GM10248 (cell line): Measurements from ENCODE around the gene ZSCAN4.

Experiments used
- CTCF ChIA-PET: fragments of 300-600 bp; sonication (Branson Sonifier 250); formaldehyde crosslinking; extraction: SDS; loops from one replicate; lab custom pipeline; 2021; ENCODE audit warnings: antibody characterized with exemption; lab: Yijun Ruan, JAX
- POLR2A ChIA-PET: fragments of 350-650 bp; sonication (Branson Sonifier 250); formaldehyde crosslinking; extraction: SDS; loops from one replicate; lab custom pipeline; 2020; ENCODE audit warnings: antibody characterized with exemption; lab: Yijun Ruan, JAX
- DNase-seq: peaks from one replicate; pipeline ENCODE4 v3.0.0; 2012; ENCODE audit errors: extremely low spot score
- CTCF ChIP-seq: IDR thresholded peaks from 2 replicates; pipeline ENCODE4 v1.5.1; 2012; ENCODE audit warnings: mild to moderate bottlenecking, low read depth; ENCODE audit errors: extremely low read depth, missing control alignments, control extremely low read depth

The ZSCAN4 gene

DNA sequence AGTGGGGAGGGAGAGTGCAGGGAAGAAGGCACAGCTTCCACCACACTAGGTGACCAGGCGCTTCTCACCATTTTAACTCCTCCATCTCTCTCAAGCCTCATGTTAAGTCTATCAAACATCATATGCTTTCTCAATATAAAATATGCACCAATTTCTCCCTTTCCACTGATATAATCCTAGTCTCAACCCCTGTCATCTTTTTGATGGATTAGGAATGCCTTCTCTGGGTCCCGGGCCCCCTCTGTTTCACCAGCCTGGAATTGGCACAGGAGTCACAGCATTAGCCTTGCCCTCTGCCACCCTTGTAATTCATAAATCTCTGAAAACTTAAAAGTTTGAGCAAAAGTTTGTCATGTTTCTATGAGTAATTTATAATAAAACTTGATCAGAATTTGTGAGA, at the start of gene ZSCAN4:
Gene ZSCAN4 (plus strand): TSS at position 301 of the 400 bp plus-strand sequence. CDS start 7,211 bp downstream, outside the sequence.
- ChIA-PET POLR2A (no interaction called here), CTCF (interaction anchor here (2.7 kb wide), 1 partner anchor 11 kb away, joined by 8 read pairs; no protein-coding TSS in a partner anchor)
- DNase-seq, result no peak
- no peak for TF ChIP-seq CTCF

GRCh38 chr19:57620673-57621348, 47.9 kb upstream of the ZSCAN4 start:
- no peak for DNase-seq
- TF ChIP-seq CTCF, result no peak
- POLR2A ChIA-PET, result no interaction called here
- CTCF ChIA-PET, result no interaction called here

DNA sequence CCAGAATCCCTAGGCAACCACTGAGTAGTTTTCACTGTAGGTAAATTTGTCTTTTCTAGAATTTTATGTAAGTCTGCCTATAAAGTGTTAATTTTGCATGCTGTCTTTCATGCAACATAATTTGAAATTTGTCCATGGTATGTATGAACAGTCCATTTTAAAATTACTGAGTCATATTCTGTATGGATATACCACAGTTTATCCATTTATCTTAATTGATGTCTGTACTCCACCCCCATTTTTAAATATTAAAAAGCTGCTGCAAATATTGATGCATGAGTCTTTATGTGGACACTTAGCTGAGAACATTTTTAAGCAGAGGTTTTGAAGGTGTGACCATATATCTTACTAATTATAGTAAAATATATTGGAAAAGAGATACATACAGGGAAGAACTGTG, 45.6 kb upstream of the ZSCAN4 start:
- POLR2A ChIA-PET, result no interaction called here
- DNase-seq, result no peak

DNA sequence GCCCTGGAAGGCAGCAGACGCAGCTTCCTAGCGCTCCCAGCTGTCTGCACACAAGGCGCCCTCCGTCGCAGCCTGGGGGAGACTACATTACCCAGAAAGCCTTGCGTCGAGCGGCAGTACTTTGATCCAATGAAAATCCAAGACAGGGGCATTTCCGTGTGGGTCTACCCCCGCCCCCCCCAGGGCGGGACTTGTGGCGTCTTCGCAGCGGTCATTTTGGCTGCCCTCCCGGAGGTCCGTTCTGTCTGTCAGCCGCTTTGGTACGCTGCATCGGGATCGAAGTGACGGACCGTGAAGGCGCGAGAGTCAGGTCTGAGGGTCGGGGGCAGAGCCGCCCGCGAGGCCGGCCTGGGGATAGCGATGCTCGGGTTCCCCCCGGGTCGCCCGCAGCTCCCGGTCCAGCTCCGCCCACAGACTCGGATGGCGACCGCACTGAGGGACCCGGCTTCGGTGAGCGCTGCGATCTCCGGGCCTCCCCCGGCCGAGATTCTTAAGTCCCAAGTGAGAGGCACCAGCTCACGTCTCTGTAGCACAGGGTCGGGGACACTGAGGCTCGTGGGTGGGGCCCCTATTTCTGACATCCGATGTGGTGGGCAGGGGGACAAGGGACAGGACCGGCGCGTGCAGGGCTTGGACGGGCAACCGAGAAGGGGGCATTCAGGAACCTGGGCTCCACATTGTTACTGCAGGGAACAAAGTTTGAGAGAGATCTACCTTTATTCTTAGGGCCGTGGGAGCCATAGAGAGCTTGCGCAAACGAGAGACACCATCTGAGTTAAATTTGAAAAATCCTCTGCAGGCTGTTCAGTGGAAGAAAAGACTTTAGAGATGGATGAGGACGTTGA, 35.5 kb upstream of the ZSCAN4 start, which contains the start of gene ZNF211:
Gene ZNF211 (plus strand): TSS at position 182 of the 845 bp plus-strand sequence. CDS start 179 bp downstream, at position 361.
- CTCF ChIA-PET, result interaction anchor here (1.0 to 1.2 kb wide), 4 partner anchors 19 to 226 kb away, joined by 3 to 7 read pairs (median 4); partner anchors contain the start of genes ZNF134 and ZNF551
- peak; percentile 11 for TF ChIP-seq CTCF
- peak; percentile 96 for DNase-seq
- POLR2A ChIA-PET, result no interaction called here

More for the DNA sequence above, 45.6 kb upstream of the ZSCAN4 start:
- CTCF ChIA-PET, result interaction anchor here (1.0 kb wide), 1 partner anchor 11 kb away, joined by 3 read pairs; no protein-coding TSS in a partner anchor
- no peak for TF ChIP-seq CTCF

DNA sequence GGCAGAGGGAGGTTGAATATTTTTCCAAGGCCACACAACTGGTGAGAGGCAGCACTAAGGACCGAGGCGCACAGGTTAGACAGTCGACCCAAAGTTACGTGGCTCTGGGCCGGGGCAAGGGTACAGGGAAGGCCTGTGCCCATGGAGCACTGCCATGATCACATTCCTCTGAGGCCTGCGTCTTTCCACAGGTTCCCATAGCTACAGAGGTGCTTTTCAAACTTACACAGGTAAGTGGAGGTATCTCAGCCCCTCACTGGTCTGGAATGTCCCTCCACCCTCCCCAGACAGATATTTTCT, 35.0 kb upstream of the ZSCAN4 start:
- ChIA-PET CTCF (interaction anchor here (0.7 to 1.2 kb wide), 3 partner anchors 11 to 227 kb away, joined by 3 read pairs; partner anchors contain the start of gene ZNF134), POLR2A (no interaction called here)
- no peak for DNase-seq
- no peak for TF ChIP-seq CTCF

GRCh38 chr19:57637379-57637778, 31.4 kb upstream of the ZSCAN4 start:
- TF ChIP-seq CTCF, result no peak
- no peak for DNase-seq
- POLR2A ChIA-PET, result no interaction called here
- CTCF ChIA-PET, result no interaction called here
